Measurements from ENCODE around the gene NIPAL3.
"Not testable (repeated sequence)": the region's sequence is repeated elsewhere in the genome, so short reads cannot be mapped to it uniquely, and the experiment has no call there.

NIPAL3 gene

DNA sequence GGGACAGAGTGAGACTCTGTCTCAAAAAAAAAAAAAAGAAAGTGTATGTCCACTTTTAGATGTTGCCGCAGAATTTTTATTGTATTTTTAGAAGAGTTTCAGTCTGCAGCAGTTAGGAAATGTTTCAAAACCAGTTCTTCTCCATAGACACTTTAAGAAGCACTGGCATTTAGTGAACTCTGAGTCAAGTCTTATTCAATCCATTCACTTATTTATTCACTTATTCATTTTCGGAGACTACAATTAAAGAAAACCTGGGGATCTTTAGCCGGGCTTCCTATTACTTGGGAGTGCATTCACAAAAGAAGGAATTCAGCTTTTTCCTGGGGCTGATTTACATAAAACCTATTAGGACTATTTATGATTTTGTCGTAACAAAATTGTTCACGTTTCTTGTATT is 99.3 kb downstream of the NIPAL3 start:
- DNase-seq (ENCODE audit: low read depth in 2 of 3, low spot score in 1 of 3) = no peak

GRCh38 chr1:24515671-24516209 is 100.1 kb downstream of the NIPAL3 start:
- not testable (repeated sequence) for DNase-seq (ENCODE audit: low read depth in 2 of 3, low spot score in 1 of 3)

GRCh38 chr1:24516506-24516905 is 100.9 kb downstream of the NIPAL3 start:
- DNase-seq (ENCODE audit: low read depth in 2 of 3, low spot score in 1 of 3) = no peak

DNA sequence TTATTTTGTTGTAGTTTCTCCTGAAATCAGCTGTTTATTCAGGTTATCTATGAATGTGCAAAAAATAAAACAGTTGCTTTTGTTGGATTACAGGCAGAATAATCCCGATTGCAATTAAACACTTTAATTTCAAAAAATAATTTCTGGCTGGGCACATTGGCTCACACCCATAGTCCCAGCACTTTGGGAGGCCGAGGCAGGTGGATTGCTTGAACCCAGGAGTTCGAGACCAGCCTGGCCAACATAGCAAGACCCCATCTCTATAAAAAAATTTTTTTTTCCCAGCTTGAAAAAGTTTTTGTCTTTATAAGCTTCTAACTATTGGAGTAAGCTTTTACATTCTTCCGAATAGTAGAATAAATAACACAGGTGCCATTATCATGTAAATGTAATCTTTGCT is 102.3 kb downstream of the NIPAL3 start:
- DNase-seq (ENCODE audit: low read depth in 2 of 3, low spot score in 1 of 3) = no peak

DNA sequence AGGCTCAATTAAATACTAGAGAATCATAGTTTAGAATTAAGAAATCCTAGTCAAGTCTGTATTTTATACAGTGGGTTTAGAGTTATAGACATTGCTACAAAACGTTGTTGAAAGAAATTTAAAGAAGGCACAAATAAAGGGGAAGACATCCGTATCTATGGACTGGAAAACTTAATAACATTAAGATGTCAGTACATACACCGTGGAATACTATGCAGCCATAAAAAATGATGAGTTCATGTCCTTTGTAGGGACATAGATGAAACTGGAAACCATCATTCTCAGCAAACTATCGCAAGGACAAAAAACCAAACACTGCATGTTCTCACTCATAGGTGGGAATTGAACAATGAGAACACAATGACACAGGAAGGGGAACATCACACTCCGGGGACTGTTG is 104.7 kb downstream of the NIPAL3 start:
- not testable (repeated sequence) for DNase-seq (ENCODE audit: low read depth in 2 of 3, low spot score in 1 of 3)
